GM21737 (cell line): Measurements from ENCODE around the gene MBD5.

ENCODE experiments used
- ATAC-seq: cut with Tn5 transposase; IDR thresholded peaks from one replicate; pipeline ENCODE4 v1.9.1; 2021; ENCODE audit warnings: mild to moderate bottlenecking, moderate library complexity; ENCODE audit not compliant: unreplicated experiment

MBD5 gene

GRCh38 chr2:148451046-148451445 lies 430.2 kb downstream of the MBD5 start:
- no peak for ATAC-seq

- ATAC-seq = no peak
Observed at GRCh38 chr2:148455791-148456190, 434.9 kb downstream of the MBD5 start.

- ATAC-seq = no peak
Observed at GRCh38 chr2:148458171-148458570, 437.3 kb downstream of the MBD5 start.

GRCh38 chr2:148459377-148459778 lies 438.5 kb downstream of the MBD5 start:
- no peak for ATAC-seq

GRCh38 chr2:148461876-148462275 lies 441.0 kb downstream of the MBD5 start:
- ATAC-seq = no peak

GRCh38 chr2:148475626-148476025 lies 454.7 kb downstream of the MBD5 start:
- ATAC-seq = no peak

- ATAC-seq = no peak
Observed at GRCh38 chr2:148479398-148479797, 458.5 kb downstream of the MBD5 start.

- no peak for ATAC-seq
Observed at GRCh38 chr2:148483665-148484064, 462.8 kb downstream of the MBD5 start.

- no peak for ATAC-seq
Observed at GRCh38 chr2:148484066-148484465, 463.2 kb downstream of the MBD5 start.

GRCh38 chr2:148486655-148487054 lies 465.8 kb downstream of the MBD5 start:
- no peak for ATAC-seq

GRCh38 chr2:148487439-148487838 lies 466.5 kb downstream of the MBD5 start:
- no peak for ATAC-seq

GRCh38 chr2:148490840-148491439 lies 470.0 kb downstream of the MBD5 start:
- ATAC-seq = no peak

- peak; percentile 62 for ATAC-seq
Observed at GRCh38 chr2:148493822-148494563, 473.1 kb downstream of the MBD5 start.

- no peak for ATAC-seq
Observed at GRCh38 chr2:148495586-148495985, 474.7 kb downstream of the MBD5 start.

- no peak for ATAC-seq
Observed at GRCh38 chr2:148501545-148501944, 480.7 kb downstream of the MBD5 start.

GRCh38 chr2:148503516-148503915 lies 482.6 kb downstream of the MBD5 start:
- ATAC-seq = no peak

- no peak for ATAC-seq
Observed at GRCh38 chr2:148507970-148508369, 487.1 kb downstream of the MBD5 start.

GRCh38 chr2:148508878-148509287 lies 488.0 kb downstream of the MBD5 start:
- no peak for ATAC-seq

- peak; percentile 100 for ATAC-seq
Observed at GRCh38 chr2:148509288-148509902, 488.5 kb downstream of the MBD5 start.

- ATAC-seq = no peak
Observed at GRCh38 chr2:148511883-148512282, 491.0 kb downstream of the MBD5 start.

- ATAC-seq = no peak
Observed at GRCh38 chr2:148512501-148512900, 491.6 kb downstream of the MBD5 start.

GRCh38 chr2:148513427-148513826 lies 492.5 kb downstream of the MBD5 start:
- ATAC-seq = no peak
